ENCODE data around the gene PACS1.
A peak's percentile ranks its signal among the peaks of the same experiment; 100 is the strongest.
"Not testable (repeated sequence)": the region's sequence is repeated elsewhere in the genome, so short reads cannot be mapped to it uniquely, and the experiment has no call there.

PACS1 gene

DNA sequence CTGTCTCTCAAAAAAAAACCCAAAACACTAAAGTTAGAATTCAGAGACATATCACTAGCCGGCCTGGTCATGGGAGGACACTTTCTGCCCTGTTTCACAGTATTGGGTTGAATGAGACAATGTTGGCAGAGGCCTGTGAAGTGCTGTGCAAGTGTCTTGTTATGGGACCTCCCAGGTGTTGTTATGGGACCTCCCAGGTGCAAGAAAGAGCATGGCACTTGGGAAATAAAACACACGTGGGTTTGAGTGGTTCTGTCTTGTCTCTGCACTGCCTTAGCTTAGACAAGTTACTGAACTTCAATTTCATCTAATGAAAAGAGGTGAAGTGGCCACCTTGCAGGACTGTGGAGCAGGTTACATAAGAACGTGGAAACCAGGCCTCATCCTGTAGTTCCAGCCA, 169.4 kb downstream of the PACS1 start:
- Histone ChIP-seq H3K4me1 (ENCODE audit: insufficient read depth, low read length) (no peaks in the 10 kb centered on the region), H3K36me3 (ENCODE audit: insufficient read depth, low read depth, low read length) (0 out of 2 replicates have a peak, but pooled peaks cover 10% of the 10 kb centered on the region), H3K9me3 (ENCODE audit: insufficient read depth, low read depth, low read length) (no peaks in the 10 kb centered on the region), H3K9ac (ENCODE audit: low read depth, low read length) (no peak overlapping the region), H3K27me3 (ENCODE audit: insufficient read depth, low read length) (no peaks in the 10 kb centered on the region), H3K4me3 (ENCODE audit: low read length) (no peak overlapping the region), H3K27ac (ENCODE audit: low read length) (no peak overlapping the region)

GRCh38 chr11:66239998-66240780, 170.1 kb downstream of the PACS1 start:
- Histone ChIP-seq H3K9ac (ENCODE audit: low read depth, low read length) (no peak overlapping the region), H3K4me1 (ENCODE audit: insufficient read depth, low read length) (no peaks in the 10 kb centered on the region), H3K4me3 (ENCODE audit: low read length) (no peak overlapping the region), H3K27me3 (ENCODE audit: insufficient read depth, low read length) (no peaks in the 10 kb centered on the region), H3K27ac (ENCODE audit: low read length) (no peak overlapping the region), H3K36me3 (ENCODE audit: insufficient read depth, low read depth, low read length) (0 out of 2 replicates have a peak, but pooled peaks cover 9% of the 10 kb centered on the region), H3K9me3 (ENCODE audit: insufficient read depth, low read depth, low read length) (no peaks in the 10 kb centered on the region)

GRCh38 chr11:66240781-66241136, 170.7 kb downstream of the PACS1 start:
- H3K9ac ChIP-seq (ENCODE audit: low read depth, low read length): no peak overlapping the region
- H3K9me3 ChIP-seq (ENCODE audit: insufficient read depth, low read depth, low read length): no peaks in the 10 kb centered on the region
- no peak overlapping the region for H3K4me3 ChIP-seq (ENCODE audit: low read length)
- no peaks in the 10 kb centered on the region for H3K4me1 ChIP-seq (ENCODE audit: insufficient read depth, low read length)
- no peaks in the 10 kb centered on the region for H3K27me3 ChIP-seq (ENCODE audit: insufficient read depth, low read length)
- H3K27ac ChIP-seq (ENCODE audit: low read length): no peak overlapping the region
- H3K36me3 ChIP-seq (ENCODE audit: insufficient read depth, low read depth, low read length): 0 out of 2 replicates have a peak, but pooled peaks cover 7% of the 10 kb centered on the region

DNA sequence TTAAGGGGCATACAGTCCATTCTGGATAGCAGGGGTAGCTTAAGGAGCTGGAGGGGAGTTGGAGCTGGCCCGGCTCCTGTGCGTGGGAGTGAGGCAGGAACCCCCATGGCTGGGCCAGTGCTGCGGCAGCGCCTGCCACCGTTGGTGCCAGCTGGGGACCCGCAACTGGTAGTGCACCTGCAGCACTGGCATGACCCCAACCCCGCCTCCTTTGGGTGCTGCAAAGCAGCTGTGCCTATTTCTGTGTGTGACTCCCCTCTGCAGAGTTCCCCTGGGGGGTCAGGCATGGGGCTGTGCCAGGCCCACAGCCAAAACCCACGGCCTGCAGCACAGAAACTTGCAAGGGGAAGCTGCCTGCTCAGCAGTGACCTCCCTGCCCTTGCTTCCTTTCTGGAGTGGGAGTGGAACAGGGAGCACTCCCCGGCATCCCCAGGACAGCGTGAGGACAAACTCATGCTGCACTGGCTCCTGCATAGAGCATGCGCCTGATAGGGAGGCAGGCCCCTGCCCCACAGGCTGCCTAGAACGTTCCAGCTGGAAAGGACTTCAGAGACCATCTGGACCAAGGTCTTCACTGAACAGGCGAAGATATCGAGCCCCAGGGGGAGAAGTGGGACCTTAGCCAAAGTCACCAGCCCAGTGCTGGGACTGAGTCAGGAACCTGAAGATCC, 172.2 kb downstream of the PACS1 start:
- H3K27ac ChIP-seq (ENCODE audit: low read length): no peak overlapping the region
- H3K4me3 ChIP-seq (ENCODE audit: low read length): no peak overlapping the region
- H3K9ac ChIP-seq (ENCODE audit: low read depth, low read length): no peak overlapping the region
- H3K27me3 ChIP-seq (ENCODE audit: insufficient read depth, low read length): no peaks in the 10 kb centered on the region
- H3K4me1 ChIP-seq (ENCODE audit: insufficient read depth, low read length): no peaks in the 10 kb centered on the region
- no peaks in the 10 kb centered on the region for H3K9me3 ChIP-seq (ENCODE audit: insufficient read depth, low read depth, low read length)
- no peaks in the 10 kb centered on the region for H3K36me3 ChIP-seq (ENCODE audit: insufficient read depth, low read depth, low read length)

DNA sequence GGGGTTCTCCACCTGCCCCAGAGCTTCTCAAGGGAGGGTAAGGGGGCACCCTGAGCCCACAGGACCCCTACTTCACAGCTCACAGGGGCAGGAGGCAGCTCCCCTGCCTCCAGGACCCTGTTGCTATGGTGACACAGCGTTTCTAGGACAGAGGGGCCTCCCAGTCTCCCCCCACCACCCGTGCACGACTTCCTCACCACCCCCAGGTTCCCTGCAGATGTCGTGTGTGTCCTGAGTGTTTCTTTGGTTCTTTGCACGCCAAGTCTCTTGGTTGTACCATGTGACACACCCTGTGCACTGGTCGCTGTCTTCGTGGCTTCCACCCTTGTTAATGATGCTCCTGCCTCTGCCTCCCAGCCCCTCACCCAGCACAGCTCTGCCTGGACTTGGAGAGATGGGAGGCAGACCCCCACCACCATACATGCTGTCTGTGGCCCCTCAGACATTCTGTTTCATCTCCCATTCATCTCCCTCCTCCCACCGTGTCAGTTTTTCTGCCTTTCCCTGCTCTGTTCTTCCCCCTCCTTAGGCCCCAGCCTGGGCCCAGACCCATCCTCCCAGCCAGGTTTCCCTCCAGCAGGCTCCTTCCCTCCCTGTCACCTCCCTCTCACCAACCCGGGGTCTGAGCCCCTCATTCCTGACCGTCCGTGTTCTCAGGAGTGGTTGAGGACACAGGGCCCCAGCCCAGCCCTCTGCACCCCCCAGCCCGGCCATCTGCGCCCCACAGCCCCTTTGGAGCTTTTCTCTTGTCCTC, 173.9 kb downstream of the PACS1 start:
- Histone ChIP-seq H3K36me3 (ENCODE audit: insufficient read depth, low read depth, low read length) (no peaks in the 10 kb centered on the region), H3K9ac (ENCODE audit: low read depth, low read length) (no peak overlapping the region), H3K9me3 (ENCODE audit: insufficient read depth, low read depth, low read length) (no peaks in the 10 kb centered on the region), H3K27me3 (ENCODE audit: insufficient read depth, low read length) (no peaks in the 10 kb centered on the region), H3K4me3 (ENCODE audit: low read length) (no peak overlapping the region), H3K27ac (ENCODE audit: low read length) (no peak overlapping the region), H3K4me1 (ENCODE audit: insufficient read depth, low read length) (no peaks in the 10 kb centered on the region)

DNA sequence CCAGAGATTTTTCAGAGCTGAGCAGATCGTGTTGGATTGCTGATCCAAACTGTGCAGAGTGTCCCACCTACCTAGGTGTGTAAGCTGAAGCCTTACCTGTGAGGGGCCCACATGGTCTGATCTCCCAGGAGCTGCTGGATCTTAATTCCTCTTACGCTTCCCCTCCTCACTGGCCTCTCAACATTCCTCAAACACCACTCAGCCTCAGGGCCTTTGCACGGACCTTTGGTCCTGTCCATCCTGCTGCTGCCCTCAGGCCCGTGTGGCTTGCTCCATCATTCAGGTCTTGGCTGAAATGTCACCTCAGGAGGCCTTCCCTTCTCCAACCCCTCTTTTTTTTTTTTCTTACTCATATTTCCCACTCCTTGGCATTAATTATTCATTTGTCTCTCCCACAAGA, 177.2 kb downstream of the PACS1 start:
- Histone ChIP-seq H3K27ac (ENCODE audit: low read length) (no peak overlapping the region), H3K27me3 (ENCODE audit: insufficient read depth, low read length) (no peaks in the 10 kb centered on the region), H3K9ac (ENCODE audit: low read depth, low read length) (no peak overlapping the region), H3K9me3 (ENCODE audit: insufficient read depth, low read depth, low read length) (no peaks in the 10 kb centered on the region), H3K36me3 (ENCODE audit: insufficient read depth, low read depth, low read length) (no peaks in the 10 kb centered on the region), H3K4me3 (ENCODE audit: low read length) (no peak overlapping the region), H3K4me1 (ENCODE audit: insufficient read depth, low read length) (no peaks in the 10 kb centered on the region)

- Histone ChIP-seq H3K27ac (ENCODE audit: low read length) (no peak overlapping the region), H3K9me3 (ENCODE audit: insufficient read depth, low read depth, low read length) (no peaks in the 10 kb centered on the region), H3K4me1 (ENCODE audit: insufficient read depth, low read length) (no peaks in the 10 kb centered on the region), H3K36me3 (ENCODE audit: insufficient read depth, low read depth, low read length) (no peaks in the 10 kb centered on the region), H3K4me3 (ENCODE audit: low read length) (no peak overlapping the region), H3K27me3 (ENCODE audit: insufficient read depth, low read length) (no peaks in the 10 kb centered on the region), H3K9ac (ENCODE audit: low read depth, low read length) (no peak overlapping the region)
Observed at GRCh38 chr11:66247801-66248200, 177.7 kb downstream of the PACS1 start.

- Histone ChIP-seq H3K36me3 (ENCODE audit: insufficient read depth, low read depth, low read length) (no peaks in the 10 kb centered on the region), H3K4me3 (ENCODE audit: low read length) (no peak overlapping the region), H3K27ac (ENCODE audit: low read length) (no peak overlapping the region), H3K27me3 (ENCODE audit: insufficient read depth, low read length) (no peaks in the 10 kb centered on the region), H3K4me1 (ENCODE audit: insufficient read depth, low read length) (no peaks in the 10 kb centered on the region), H3K9me3 (ENCODE audit: insufficient read depth, low read depth, low read length) (no peaks in the 10 kb centered on the region), H3K9ac (ENCODE audit: low read depth, low read length) (no peak overlapping the region)
Observed at GRCh38 chr11:66248903-66249302, 178.8 kb downstream of the PACS1 start.

- no peak overlapping the region for H3K4me3 ChIP-seq (ENCODE audit: low read length)
- H3K36me3 ChIP-seq (ENCODE audit: insufficient read depth, low read depth, low read length): no peaks in the 10 kb centered on the region
- no peaks in the 10 kb centered on the region; the same call in 1 of the 2 replicates for H3K27me3 ChIP-seq (ENCODE audit: insufficient read depth, low read length)
- H3K4me1 ChIP-seq (ENCODE audit: insufficient read depth, low read length): no peaks in the 10 kb centered on the region; the same call in 1 of the 2 replicates
- no peak overlapping the region for H3K9ac ChIP-seq (ENCODE audit: low read depth, low read length)
- H3K27ac ChIP-seq (ENCODE audit: low read length): no peak overlapping the region
- no peaks in the 10 kb centered on the region for H3K9me3 ChIP-seq (ENCODE audit: insufficient read depth, low read depth, low read length)
Observed at GRCh38 chr11:66251809-66252208, 181.7 kb downstream of the PACS1 start.

GRCh38 chr11:66253081-66253480, 183.0 kb downstream of the PACS1 start:
- not testable (repeated sequence) for H3K27ac ChIP-seq (ENCODE audit: low read length); H3K4me3 ChIP-seq (ENCODE audit: low read length); H3K4me1 ChIP-seq (ENCODE audit: insufficient read depth, low read length); H3K9ac ChIP-seq (ENCODE audit: low read depth, low read length); H3K36me3 ChIP-seq (ENCODE audit: insufficient read depth, low read depth, low read length); H3K9me3 ChIP-seq (ENCODE audit: insufficient read depth, low read depth, low read length); H3K27me3 ChIP-seq (ENCODE audit: insufficient read depth, low read length)

- Histone ChIP-seq H3K9ac (ENCODE audit: low read depth, low read length) (peak overlapping the region; percentile 81; the same call in 1 of the 2 replicates), H3K4me1 (ENCODE audit: insufficient read depth, low read length) (no peaks in the 10 kb centered on the region; the same call in 1 of the 2 replicates), H3K9me3 (ENCODE audit: insufficient read depth, low read depth, low read length) (no peaks in the 10 kb centered on the region), H3K4me3 (ENCODE audit: low read length) (peak overlapping the region; percentile 90), H3K36me3 (ENCODE audit: insufficient read depth, low read depth, low read length) (peaks cover 39% of the 10 kb centered on the region), H3K27ac (ENCODE audit: low read length) (no peak overlapping the region), H3K27me3 (ENCODE audit: insufficient read depth, low read length) (no peaks in the 10 kb centered on the region; the same call in 1 of the 2 replicates)
Observed at GRCh38 chr11:66258473-66258893, 188.4 kb downstream of the PACS1 start.

Data from iPS-20b (cell line).